Bone marrow (tissue), 2 donors: ENCODE results near the gene PROM2.

Experiments used
- DNase-seq, 2 donors: peaks; one replicate each; lab custom pipeline; 2025; lab: John Stamatoyannopoulos, UW

PROM2 gene

GRCh38 chr2:95308426-95308990, 34.3 kb downstream of the PROM2 start:
- DNase-seq, result no peak

- no peak for DNase-seq
Measured at GRCh38 chr2:95309599-95309998, 35.4 kb downstream of the PROM2 start.

- DNase-seq, result no peak
Measured at GRCh38 chr2:95310216-95310615, 36.0 kb downstream of the PROM2 start.

- no peak for DNase-seq
Measured at GRCh38 chr2:95310651-95311050, 36.4 kb downstream of the PROM2 start.

- no peak for DNase-seq
Measured at GRCh38 chr2:95311815-95312542, 37.7 kb downstream of the PROM2 start.

- no peak for DNase-seq
Measured at GRCh38 chr2:95312543-95313201, 38.4 kb downstream of the PROM2 start.

GRCh38 chr2:95313296-95314131, 39.3 kb downstream of the PROM2 start:
- DNase-seq, result no peak

- DNase-seq, result no peak
Measured at GRCh38 chr2:95314598-95314963, 40.3 kb downstream of the PROM2 start.

- DNase-seq, result no peak
Measured at GRCh38 chr2:95314964-95315611, 40.8 kb downstream of the PROM2 start.

- DNase-seq, result no peak
Measured at GRCh38 chr2:95315801-95316411, 41.7 kb downstream of the PROM2 start.

GRCh38 chr2:95316466-95317122, 42.3 kb downstream of the PROM2 start:
- DNase-seq, result no peak

GRCh38 chr2:95317123-95317500, 42.9 kb downstream of the PROM2 start:
- no peak for DNase-seq

- no peak for DNase-seq
Measured at GRCh38 chr2:95317665-95318425, 43.6 kb downstream of the PROM2 start.

GRCh38 chr2:95318431-95319220, 44.4 kb downstream of the PROM2 start:
- DNase-seq, result no peak

- DNase-seq, result no peak
Measured at GRCh38 chr2:95319481-95320343, 45.5 kb downstream of the PROM2 start.

- no peak for DNase-seq
Measured at GRCh38 chr2:95320344-95320712, 46.1 kb downstream of the PROM2 start.

- no peak for DNase-seq
Measured at GRCh38 chr2:95320986-95321767, 46.9 kb downstream of the PROM2 start.
